Measurements from ENCODE around the gene PIGO.

- TF ChIP-seq POLR2A (IDR thresholded peaks at IDR 0.05) (no peak), CTCF (IDR thresholded peaks at IDR 0.05 in 4 of 5, conservative IDR thresholded peaks at IDR 0.05 in 1 of 5) (no peak)
These were observed 12.7 kb upstream of the PIGO start for GRCh38 chr9:35108946-35109575.

All from gastrocnemius medialis (tissue), 4 donors.